NK-92 (cell line): ENCODE results near the gene DBX1.
"Not testable (repeated sequence)": the region's sequence is repeated elsewhere in the genome, so short reads cannot be mapped to it uniquely, and the experiment has no call there.

Source experiments
- DNase-seq: peaks from one replicate; lab custom pipeline; 2025; ENCODE audit not compliant: unreplicated experiment; lab: John Stamatoyannopoulos, UW

DBX1 gene, protein sequence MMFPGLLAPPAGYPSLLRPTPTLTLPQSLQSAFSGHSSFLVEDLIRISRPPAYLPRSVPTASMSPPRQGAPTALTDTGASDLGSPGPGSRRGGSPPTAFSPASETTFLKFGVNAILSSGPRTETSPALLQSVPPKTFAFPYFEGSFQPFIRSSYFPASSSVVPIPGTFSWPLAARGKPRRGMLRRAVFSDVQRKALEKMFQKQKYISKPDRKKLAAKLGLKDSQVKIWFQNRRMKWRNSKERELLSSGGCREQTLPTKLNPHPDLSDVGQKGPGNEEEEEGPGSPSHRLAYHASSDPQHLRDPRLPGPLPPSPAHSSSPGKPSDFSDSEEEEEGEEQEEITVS

DNA sequence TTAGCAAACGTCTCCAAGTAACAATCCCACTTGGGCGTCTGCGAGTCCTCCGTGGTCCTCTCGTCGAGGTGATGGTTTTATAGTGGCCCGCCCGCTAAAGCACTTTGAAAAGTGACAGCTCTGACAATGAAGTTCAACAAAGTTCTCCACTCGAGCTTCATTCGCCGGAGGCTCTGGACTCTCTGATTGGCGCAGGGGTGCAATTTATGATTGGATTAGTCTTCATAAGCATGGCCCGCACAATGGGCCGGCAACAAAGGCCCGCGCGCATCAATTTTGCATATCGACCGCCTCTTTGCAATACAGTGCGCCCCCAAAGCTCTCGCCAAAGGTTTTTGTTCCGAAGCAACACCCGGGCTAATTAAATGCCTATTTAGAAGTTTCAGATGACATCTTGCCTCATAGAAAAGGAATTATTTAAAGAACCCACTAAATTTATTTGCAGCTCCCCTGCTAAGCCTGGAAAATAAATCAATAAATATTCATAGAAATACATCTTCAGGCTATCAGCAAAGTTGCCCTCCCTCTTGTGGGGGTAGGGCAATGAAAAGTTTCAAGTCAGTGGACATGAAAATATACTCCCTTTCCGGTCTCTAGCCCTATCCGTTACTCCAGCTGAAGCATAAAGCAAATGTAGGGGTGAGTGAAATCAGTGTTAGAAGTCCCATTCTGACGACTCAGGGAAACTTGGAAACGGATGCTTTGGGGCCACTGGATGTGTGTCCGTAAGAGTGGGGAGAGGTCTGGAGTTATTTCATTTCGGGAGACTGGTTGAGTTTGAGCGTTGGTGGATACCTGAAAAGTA, at the start of gene DBX1:
Gene DBX1 (minus strand): TSS at position 51 of the 805 bp plus-strand sequence. CDS start 151 bp downstream, outside the sequence.
- no peak for DNase-seq

DNA sequence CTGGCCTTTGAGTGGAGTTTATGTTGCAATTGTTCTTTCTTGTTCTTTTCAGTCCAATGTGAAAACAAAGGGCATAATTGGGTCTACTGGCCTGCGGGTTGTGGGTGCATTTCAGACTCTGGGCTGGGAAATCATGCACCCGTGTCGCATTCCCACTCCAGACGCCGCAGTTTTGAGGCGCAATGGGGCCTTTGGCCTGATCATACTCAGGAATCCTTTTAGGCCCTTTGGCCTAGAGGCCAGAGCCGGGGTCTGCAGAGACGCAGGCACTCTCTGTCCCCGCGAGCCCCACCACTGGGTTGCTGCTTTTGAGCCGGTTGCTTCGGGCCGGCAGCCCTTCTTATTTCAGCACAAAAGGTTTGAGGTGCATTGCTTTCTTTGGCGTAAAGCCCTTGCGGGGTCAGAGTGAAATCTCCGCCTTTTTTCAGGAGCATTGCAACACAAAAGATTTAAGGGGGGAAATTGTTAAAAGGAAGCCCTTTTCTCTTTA, 48.4 kb upstream of the DBX1 start:
- DNase-seq: no peak

DNA sequence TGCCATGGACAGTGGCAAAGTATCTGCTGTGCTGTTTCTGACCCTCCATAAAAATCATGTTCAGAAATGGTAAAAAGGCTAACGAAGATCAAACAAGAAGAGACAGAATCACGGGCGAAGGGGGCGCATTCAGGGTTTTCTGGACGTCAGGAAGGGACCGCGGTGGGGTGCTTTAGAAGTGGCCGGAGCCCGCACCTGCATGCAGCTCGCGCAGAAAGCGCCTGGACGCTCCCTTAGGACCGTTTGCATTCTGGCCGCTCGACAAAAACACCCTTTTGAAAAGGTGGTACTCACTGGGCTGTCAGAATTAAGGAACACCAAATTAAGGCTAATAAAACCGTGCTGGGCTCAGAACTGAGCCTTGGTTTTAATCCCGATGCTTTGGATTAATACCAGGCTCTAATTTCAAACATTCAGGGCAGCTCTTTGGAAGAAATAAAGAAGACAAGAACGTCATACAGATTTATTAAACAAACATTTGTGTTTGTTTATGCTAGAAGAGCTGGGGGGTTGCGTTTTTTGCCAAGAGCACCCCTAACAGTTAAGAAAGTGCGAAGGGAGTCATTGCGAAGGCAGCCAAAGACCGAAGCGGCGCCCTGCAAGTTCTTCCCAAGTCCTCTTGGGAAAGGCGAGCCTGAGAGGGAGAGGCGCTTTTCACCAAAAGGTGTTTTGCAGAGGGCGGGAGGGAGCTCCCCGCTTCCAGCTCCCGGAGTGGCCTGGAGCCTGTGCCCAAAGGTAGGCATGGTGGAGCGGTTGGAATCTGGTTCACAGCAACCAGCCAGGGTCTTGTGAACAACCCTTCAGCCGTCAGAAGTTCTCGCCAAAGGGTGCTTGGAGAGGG, 47.7 kb upstream of the DBX1 start:
- DNase-seq: no peak

DNA sequence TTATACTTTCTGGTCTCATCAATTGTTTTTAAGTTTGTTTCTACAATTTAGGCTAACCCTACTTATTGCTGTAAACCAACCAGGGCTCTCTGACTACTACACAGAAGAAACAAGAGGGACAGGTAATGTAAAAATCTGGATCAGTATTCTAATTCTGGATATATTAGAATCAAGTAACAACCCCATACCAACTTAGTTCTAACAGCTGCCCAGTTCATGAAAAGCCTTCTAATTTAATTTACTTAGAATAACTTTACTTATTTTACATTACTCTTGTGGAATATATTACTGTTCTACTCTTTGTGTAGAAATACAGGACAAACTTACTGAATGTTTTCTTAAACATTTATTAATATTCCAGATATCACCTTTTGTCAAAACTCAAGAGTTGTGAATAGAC, 45.5 kb upstream of the DBX1 start:
- no peak for DNase-seq

DNA sequence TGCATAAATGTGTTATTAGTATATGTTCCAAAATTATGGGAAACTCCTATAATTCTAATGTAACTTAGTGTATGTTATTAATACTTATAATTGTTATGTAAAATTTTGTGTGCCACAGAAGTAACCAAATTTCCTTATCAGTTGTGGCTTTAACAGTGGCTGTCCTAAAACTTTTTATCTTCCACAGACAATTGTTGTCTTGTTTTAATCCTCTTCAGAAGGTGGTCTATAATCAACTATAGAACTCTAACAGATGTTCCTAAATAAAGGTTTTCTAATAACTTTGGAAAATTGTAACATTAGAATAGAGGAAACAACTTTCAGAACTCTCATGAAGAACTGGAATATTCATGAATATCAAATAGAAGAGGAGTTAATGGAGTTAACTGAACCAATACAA, 44.4 kb upstream of the DBX1 start:
- no peak for DNase-seq

DNA sequence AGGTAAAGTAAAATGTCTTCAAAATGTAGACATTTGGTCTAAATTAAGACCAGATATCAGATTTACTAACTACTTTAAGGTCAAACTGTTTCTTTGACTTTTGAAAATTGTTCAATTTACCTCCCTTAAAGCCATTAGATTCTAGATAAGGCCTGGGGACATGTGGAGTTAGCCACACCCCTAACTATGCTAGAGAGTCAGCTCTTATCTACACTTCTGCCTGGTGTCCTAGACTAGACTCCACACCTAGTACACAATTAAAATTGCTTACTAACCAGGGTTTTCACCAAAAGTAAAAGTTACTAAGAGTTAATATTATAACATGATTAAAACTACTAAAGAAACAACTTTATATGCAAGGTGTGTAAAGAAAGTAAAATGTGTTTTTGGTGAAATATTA, 43.6 kb upstream of the DBX1 start:
- DNase-seq: no peak

DNA sequence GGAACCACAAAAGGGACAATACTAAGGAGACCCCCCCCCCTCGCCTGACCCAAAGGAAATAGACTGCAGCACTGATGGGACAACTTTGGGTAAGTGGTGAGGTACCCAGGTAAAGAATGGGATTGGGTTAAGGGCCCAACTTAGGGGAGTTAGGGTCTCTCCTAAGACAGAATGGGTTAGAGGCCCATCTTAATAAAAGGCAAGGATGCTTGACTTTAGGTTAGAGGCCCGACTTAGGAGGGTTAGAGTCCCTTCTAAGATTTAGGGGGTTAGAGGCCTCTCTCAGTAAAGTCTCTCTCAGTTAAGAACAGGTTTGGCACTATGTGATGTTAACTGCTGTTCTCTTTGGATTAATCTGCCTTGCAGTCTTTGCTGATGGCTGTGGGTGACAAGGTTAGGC, 41.0 kb upstream of the DBX1 start:
- no peak for DNase-seq

DNA sequence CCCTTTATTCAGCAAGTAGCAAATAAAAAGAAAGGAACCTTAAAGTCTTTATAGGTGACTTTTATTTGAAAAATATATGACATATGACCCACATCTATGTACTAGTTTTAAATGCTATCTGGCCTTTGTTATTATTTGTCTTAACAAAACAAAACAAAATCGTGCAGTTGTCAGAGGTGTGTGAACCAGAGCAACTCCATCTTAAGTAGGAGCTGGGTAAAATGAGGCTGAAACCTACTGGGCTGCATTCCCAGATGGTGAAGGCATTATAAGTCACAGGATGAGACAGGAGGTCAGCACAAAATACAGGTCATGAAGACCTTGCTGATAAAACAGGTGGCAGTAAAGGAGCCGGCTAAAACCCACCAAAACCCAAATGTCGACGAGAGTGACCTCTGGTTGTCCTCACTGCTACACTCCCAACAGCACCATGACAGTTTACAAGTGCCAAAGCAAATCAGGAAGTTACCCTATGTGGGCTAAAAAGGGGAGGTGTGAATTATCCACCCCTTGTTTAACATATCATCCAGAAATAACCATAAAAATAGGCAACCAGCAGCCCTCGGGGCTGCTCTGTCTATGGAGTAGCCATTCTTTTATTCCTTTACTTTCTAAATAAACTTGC, 40.2 kb upstream of the DBX1 start:
- not testable (repeated sequence) for DNase-seq

DNA sequence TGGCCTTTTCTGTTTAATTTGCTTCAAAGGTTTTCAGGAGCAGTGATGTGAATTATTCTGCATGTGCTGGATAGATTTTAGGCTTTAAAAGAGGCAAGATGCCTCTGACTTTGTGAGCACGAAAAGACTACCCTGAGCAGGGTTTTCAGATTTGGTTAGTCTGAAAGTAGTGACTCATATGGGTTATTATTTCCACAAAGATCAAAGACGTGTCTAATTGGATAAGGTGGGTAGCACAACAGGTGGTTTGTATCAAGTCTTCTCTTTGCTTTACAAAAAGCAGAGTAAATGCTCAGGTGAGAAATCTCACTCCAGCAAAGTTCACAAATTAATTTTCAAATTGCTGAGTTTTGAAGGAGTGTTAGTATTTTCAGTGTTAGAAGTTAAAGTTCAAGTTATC, 37.6 kb upstream of the DBX1 start:
- DNase-seq: no peak

DNA sequence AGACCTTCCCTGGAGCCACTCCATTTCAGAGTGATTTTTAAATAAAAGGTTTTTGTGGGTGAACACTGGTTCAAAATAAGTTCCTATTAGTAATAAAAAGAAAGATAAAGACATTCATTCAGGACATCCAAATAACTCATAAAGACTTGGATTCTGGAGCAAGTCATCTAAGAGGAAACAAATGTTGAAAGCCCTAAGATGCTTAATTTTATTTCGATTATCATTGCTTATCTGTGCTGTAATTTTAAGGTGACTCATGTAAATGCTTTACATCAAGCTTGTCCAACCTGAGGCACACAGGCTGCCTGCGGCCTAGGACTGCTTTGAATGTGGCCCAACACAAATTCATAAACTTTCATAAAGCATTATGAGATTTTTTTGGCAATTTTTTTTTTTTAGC, 34.2 kb upstream of the DBX1 start:
- no peak for DNase-seq

DNA sequence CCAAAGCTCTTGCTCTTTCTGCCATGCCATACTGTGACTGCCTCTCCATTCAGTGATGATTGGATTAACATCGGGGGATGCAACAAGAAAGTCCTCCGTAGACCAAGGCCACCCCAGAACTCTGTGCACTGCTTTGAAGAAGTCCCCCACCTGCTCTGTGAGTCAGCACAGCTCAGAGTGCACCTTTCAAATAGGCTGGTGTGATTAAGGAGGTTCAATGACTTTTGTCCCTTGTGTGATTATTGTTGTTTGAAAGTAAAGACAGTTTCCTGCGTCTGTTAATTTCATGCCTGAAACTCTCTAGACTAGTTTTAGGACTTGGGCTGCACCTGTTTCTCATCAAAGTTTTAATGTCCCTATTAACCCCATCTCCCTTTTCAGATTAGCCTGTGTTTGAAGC, 33.0 kb upstream of the DBX1 start:
- no peak for DNase-seq

DNA sequence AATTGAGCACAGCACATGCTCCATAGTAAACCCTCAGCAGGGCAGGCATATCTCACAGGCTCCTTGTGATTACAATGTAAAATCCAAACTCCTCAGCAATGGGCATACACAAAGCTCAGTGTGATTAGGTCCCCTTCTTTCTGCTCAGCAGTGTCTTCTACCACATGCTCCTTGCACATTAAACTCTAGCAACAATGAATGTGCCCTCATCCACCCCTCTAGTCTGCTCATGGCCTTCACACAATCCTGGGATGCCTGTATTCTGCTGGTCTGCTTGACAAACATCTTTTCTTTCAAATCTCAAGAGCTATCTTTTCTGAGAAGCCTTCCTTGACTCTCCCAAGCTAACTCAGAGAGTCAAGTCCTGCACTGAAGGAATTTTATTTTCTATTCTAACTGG, 32.4 kb upstream of the DBX1 start:
- no peak for DNase-seq

DNA sequence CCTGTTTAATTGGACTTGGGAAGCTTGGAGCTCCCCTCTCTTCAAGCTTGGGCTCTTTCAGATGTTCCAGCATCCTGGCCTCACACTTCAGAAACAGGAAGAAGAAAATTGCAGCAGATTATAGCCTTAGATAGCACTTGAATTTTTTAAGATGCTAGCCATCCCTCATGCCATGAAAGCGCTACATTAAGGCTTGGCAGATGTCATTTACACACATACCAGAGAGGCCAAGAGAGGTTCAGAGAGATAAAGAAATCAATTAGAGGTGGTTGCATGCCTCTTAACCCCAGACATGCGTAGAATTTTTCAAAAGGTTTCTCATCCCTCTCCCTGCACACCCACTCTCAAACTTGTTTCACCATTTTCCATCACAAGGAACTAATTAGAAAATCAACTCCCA, 31.9 kb upstream of the DBX1 start:
- no peak for DNase-seq

DNA sequence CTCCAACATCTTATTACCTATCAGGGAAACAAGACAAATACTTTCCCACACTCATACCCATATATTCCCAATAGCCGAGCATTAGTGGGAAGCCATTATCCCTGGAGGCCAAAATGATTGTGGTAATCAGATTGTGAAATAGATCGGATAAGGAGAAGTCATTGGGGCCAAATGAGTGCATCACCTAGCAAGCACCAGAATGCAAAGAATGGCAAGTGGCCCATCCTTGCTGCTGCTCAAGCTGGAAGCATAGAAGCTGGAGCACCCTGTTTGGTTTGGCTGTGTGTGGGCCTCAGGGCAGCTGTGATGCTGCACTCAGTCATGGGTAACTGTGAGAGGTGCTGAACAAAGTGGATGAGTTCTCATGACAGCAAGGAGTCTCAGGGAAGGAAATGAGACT, 18.7 kb upstream of the DBX1 start:
- DNase-seq: no peak

DNA sequence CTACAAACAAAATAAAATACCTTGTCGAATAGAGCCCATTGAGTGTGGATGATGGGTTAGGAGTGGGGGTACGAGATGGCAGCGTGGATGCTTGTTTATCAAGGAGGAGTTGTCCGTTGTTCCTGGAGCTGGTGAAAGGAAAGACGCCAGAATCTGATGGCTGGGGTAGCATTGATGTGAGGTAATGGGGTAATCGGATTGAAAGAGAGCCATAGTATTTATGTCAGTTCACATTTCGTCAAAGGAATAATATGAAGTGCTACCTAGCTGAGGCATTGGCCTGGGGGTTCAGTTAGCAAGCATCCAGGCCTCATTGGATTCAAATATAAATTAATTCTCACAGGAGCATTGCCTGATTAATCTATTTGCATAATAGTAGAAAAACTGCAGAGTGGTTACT, 16.9 kb upstream of the DBX1 start:
- no peak for DNase-seq

DNA sequence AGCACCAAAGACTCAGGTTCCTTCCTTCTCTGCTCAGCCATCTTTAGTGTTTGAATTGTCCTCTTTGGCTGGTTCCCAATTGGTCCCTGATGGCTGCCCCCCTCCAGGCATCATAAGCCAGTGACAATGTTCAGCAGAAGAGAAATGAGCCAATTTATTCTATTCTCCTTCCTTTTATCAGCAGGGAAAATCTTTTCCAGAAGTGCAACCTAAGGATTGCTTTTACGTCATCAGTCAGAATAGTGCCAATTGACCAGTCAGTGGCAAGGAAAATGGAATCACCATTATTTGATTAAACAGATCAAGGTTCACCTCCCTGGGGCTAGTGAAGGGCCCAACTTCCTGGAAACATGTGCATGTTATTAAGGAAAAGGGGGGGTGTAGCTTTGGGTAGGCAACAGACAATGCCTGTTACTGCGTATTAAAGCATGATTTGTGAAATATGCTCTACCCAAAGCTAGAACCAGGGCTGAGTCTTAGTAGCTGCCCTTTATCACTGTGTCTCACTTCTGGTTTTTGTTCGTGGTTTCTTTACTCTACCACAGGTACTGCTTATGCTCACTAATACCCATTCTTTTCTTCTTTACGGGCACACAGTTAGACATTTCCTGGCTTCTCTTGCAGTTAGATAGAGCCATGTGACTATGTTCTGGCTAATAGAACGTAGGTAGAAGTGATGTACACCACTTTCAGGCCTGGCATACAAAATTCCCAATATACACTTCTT, 12.6 kb upstream of the DBX1 start:
- DNase-seq: no peak

DNA sequence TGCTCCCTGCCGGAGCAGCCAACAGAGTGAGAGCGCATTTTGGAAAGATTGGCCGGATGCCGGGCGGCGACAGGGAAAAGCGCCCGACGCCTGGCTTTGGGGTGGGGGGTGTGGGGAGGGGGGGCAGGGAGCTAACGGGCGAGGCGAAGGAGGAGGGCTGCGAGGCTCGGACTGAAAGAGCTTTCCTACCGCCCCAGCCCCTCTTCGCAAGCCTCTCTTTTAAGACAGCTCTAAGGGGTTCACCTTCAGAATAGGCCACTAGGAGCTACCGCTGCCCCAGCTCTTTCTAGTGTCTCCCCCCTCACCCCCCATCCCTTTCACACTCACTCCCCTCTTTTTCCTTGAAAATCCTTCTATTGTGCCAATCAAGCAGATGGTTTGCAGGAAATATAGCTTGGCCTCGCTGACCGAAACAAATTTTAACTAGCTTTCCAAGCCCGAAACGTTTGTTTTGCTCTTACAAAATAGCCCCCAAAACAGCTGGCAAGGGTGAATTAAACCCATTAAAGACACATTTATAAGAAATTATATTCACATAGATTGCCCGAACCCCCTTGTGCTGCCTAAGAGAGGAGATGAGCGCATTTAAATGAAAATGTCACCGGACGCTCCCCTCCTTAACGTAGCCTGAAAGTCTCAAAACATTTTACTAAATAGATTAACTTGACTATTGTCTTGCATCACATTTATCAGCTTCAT, 3.7 kb upstream of the DBX1 start:
- no peak for DNase-seq

DNA sequence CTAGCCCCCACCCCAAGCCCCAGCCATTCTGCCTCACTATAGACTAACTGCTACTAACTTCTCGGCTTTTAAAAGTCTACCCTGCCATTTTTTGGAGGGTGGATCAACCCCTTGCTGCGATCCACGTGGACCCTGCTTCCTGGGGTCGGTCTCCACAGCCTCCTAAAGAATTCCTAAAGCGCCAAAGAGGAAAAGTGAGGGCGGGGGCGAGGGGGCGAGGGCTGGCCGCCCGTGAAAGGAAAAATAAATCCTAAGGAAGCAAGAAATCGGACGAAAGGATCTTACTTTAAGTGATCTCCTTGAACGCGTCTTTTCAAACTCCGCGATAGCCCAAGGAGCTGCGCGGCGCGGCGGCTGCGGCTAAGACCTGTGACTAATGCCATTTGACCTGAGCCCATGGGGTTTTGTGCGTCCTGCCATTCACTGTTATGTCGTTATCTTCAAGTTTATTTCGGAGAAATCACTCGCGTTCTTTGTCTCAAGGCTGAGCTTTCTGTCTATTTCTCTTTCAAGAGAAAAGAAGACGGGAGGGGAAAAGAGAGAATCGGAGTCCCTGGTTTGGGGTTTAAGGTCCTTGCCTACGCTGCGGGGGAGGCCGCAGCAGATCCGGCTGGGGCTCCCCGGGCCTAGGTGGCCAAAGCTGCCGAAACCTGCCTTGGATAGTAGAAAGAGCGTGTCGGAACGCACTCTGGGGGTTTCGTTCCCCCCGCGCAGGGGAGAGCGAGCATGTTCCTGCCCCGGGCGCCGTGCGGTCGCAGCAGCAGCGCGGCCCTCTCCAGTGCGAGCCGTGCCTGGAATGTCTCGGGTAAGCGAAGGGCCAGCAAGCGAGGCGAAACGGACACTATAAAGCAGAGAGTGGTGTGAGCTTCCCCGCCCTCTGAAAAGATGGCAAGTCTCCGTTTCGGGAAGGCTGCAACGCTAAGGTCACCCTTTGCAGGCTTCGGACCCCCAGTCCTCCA, 2.8 kb upstream of the DBX1 start:
- DNase-seq: no peak
